ENCODE measurements around the gene UBFD1.
"Not testable (repeated sequence)": the region's sequence is repeated elsewhere in the genome, so short reads cannot be mapped to it uniquely, and the experiment has no call there.

The UBFD1 gene

GRCh38 chr16:23578101-23578830 lies 20.7 kb downstream of the UBFD1 start:
- H3K4me2 ChIP-seq (ENCODE audit: low read length): no peak overlapping the region
- H2BK5ac ChIP-seq (ENCODE audit: low read length): no peak overlapping the region
- H3K4me1 ChIP-seq (ENCODE audit: control insufficient read depth, low read depth, low read length): no peaks in the 10 kb centered on the region
- no peak overlapping the region for H2AK5ac ChIP-seq (ENCODE audit: low read length)
- no peak overlapping the region for H2BK120ac ChIP-seq (ENCODE audit: low read depth, low read length)
- H3K36me3 ChIP-seq (ENCODE audit: control insufficient read depth, insufficient read depth, low read length): peaks cover 5% of the 10 kb centered on the region
- no peak overlapping the region for H4K8ac ChIP-seq (ENCODE audit: low read depth, low read length)
- H3K56ac ChIP-seq (ENCODE audit: low read length): no peak overlapping the region
- H4K5ac ChIP-seq (ENCODE audit: low read length): no peak overlapping the region
- H3K23ac ChIP-seq (ENCODE audit: low read length): no peak overlapping the region
- DNase-seq: no peak
- no peaks in the 10 kb centered on the region for H3K79me1 ChIP-seq (ENCODE audit: low read length)
- no peak overlapping the region for H3K4ac ChIP-seq (ENCODE audit: low read depth, low read length)
- no peak overlapping the region for H3K27ac ChIP-seq (ENCODE audit: low read depth, low read length)
- no peaks in the 10 kb centered on the region for H3K27me3 ChIP-seq (ENCODE audit: insufficient read depth, low read length, poor library complexity)
- no peak overlapping the region for H3K18ac ChIP-seq (ENCODE audit: low read length)
- no CpG with 5 or more reads among the region's 5 CpGs for WGBS (ENCODE audit: extremely low coverage, insufficient coverage, low lambda C conversion rate)
- no peak overlapping the region for H3K9ac ChIP-seq (ENCODE audit: low read length)
- no peaks in the 10 kb centered on the region for H3K79me2 ChIP-seq (ENCODE audit: control insufficient read depth, insufficient read depth, low read length)
- no peak overlapping the region for H2BK15ac ChIP-seq (replicated peaks; ENCODE audit: low read depth)
- H3K4me3 ChIP-seq (ENCODE audit: low read length): no peak overlapping the region

GRCh38 chr16:23579371-23579770 lies 21.8 kb downstream of the UBFD1 start:
- H3K79me1 ChIP-seq (ENCODE audit: low read length): no peaks in the 10 kb centered on the region
- no peak overlapping the region for H2BK5ac ChIP-seq (ENCODE audit: low read length)
- no peak overlapping the region for H3K23ac ChIP-seq (ENCODE audit: low read length)
- no peak overlapping the region for H4K5ac ChIP-seq (ENCODE audit: low read length)
- DNase-seq: no peak
- no peak overlapping the region for H3K56ac ChIP-seq (ENCODE audit: low read length)
- H3K4me1 ChIP-seq (ENCODE audit: control insufficient read depth, low read depth, low read length): no peaks in the 10 kb centered on the region
- H3K36me3 ChIP-seq (ENCODE audit: control insufficient read depth, insufficient read depth, low read length): peaks cover 7% of the 10 kb centered on the region
- no peak overlapping the region for H3K18ac ChIP-seq (ENCODE audit: low read length)
- no peak overlapping the region for H2BK120ac ChIP-seq (ENCODE audit: low read depth, low read length)
- H3K27ac ChIP-seq (ENCODE audit: low read depth, low read length): no peak overlapping the region
- H3K9ac ChIP-seq (ENCODE audit: low read length): no peak overlapping the region
- H3K4ac ChIP-seq (ENCODE audit: low read depth, low read length): no peak overlapping the region
- no peak overlapping the region for H3K4me3 ChIP-seq (ENCODE audit: low read length)
- no peaks in the 10 kb centered on the region for H3K79me2 ChIP-seq (ENCODE audit: control insufficient read depth, insufficient read depth, low read length)
- H2AK5ac ChIP-seq (ENCODE audit: low read length): no peak overlapping the region
- H2BK15ac ChIP-seq (replicated peaks; ENCODE audit: low read depth): no peak overlapping the region
- WGBS (ENCODE audit: extremely low coverage, insufficient coverage, low lambda C conversion rate): no CpG with 5 or more reads among the region's 4 CpGs
- no peak overlapping the region for H3K4me2 ChIP-seq (ENCODE audit: low read length)
- no peaks in the 10 kb centered on the region for H3K27me3 ChIP-seq (ENCODE audit: insufficient read depth, low read length, poor library complexity)
- no peak overlapping the region for H4K8ac ChIP-seq (ENCODE audit: low read depth, low read length)

GRCh38 chr16:23580391-23580790 lies 22.9 kb downstream of the UBFD1 start:
- Histone ChIP-seq H3K9ac (ENCODE audit: low read length) (no peak overlapping the region), H3K27ac (ENCODE audit: low read depth, low read length) (no peak overlapping the region), H2AK5ac (ENCODE audit: low read length) (no peak overlapping the region), H3K4me2 (ENCODE audit: low read length) (no peak overlapping the region), H3K23ac (ENCODE audit: low read length) (no peak overlapping the region), H3K27me3 (ENCODE audit: insufficient read depth, low read length, poor library complexity) (no peaks in the 10 kb centered on the region), H3K4me3 (ENCODE audit: low read length) (no peak overlapping the region), H3K4me1 (ENCODE audit: control insufficient read depth, low read depth, low read length) (no peaks in the 10 kb centered on the region), H4K5ac (ENCODE audit: low read length) (no peak overlapping the region), H3K4ac (ENCODE audit: low read depth, low read length) (no peak overlapping the region), H3K79me1 (ENCODE audit: low read length) (no peaks in the 10 kb centered on the region), H4K8ac (ENCODE audit: low read depth, low read length) (no peak overlapping the region), H2BK15ac (replicated peaks; ENCODE audit: low read depth) (no peak overlapping the region), H3K79me2 (ENCODE audit: control insufficient read depth, insufficient read depth, low read length) (no peaks in the 10 kb centered on the region), H2BK120ac (ENCODE audit: low read depth, low read length) (no peak overlapping the region), H3K36me3 (ENCODE audit: control insufficient read depth, insufficient read depth, low read length) (peaks cover 10% of the 10 kb centered on the region), H2BK5ac (ENCODE audit: low read length) (no peak overlapping the region), H3K56ac (ENCODE audit: low read length) (no peak overlapping the region), H3K18ac (ENCODE audit: low read length) (no peak overlapping the region)
- no peak for DNase-seq

GRCh38 chr16:23581764-23582163 lies 24.2 kb downstream of the UBFD1 start:
- peaks cover 10% of the 10 kb centered on the region for H3K36me3 ChIP-seq (ENCODE audit: control insufficient read depth, insufficient read depth, low read length)

GRCh38 chr16:23583271-23583670 lies 25.7 kb downstream of the UBFD1 start:
- not testable (repeated sequence) for H3K79me2 ChIP-seq (ENCODE audit: control insufficient read depth, insufficient read depth, low read length); H3K4me3 ChIP-seq (ENCODE audit: low read length); H3K4me1 ChIP-seq (ENCODE audit: control insufficient read depth, low read depth, low read length); H2AK5ac ChIP-seq (ENCODE audit: low read length); H4K8ac ChIP-seq (ENCODE audit: low read depth, low read length); H3K56ac ChIP-seq (ENCODE audit: low read length); H2BK15ac ChIP-seq (replicated peaks; ENCODE audit: low read depth); H3K23ac ChIP-seq (ENCODE audit: low read length); H3K18ac ChIP-seq (ENCODE audit: low read length); H3K79me1 ChIP-seq (ENCODE audit: low read length); H3K4ac ChIP-seq (ENCODE audit: low read depth, low read length); H2BK5ac ChIP-seq (ENCODE audit: low read length); H3K27me3 ChIP-seq (ENCODE audit: insufficient read depth, low read length, poor library complexity); H2BK120ac ChIP-seq (ENCODE audit: low read depth, low read length); H4K5ac ChIP-seq (ENCODE audit: low read length); H3K4me2 ChIP-seq (ENCODE audit: low read length); DNase-seq; H3K9ac ChIP-seq (ENCODE audit: low read length); H3K27ac ChIP-seq (ENCODE audit: low read depth, low read length)
- no CpG with 5 or more reads among the region's 30 CpGs for WGBS (ENCODE audit: extremely low coverage, insufficient coverage, low lambda C conversion rate)
- peaks cover 10% of the 10 kb centered on the region for H3K36me3 ChIP-seq (ENCODE audit: control insufficient read depth, insufficient read depth, low read length)

More at GRCh38 chr16:23581764-23582163, 24.2 kb downstream of the UBFD1 start:
- no peak overlapping the region for H3K4ac ChIP-seq (ENCODE audit: low read depth, low read length)
- no peak for DNase-seq
- H2BK15ac ChIP-seq (replicated peaks; ENCODE audit: low read depth): no peak overlapping the region
- no peaks in the 10 kb centered on the region for H3K79me2 ChIP-seq (ENCODE audit: control insufficient read depth, insufficient read depth, low read length)
- H3K18ac ChIP-seq (ENCODE audit: low read length): no peak overlapping the region
- H2AK5ac ChIP-seq (ENCODE audit: low read length): no peak overlapping the region
- no peak overlapping the region for H4K5ac ChIP-seq (ENCODE audit: low read length)
- H2BK5ac ChIP-seq (ENCODE audit: low read length): no peak overlapping the region
- H3K9ac ChIP-seq (ENCODE audit: low read length): no peak overlapping the region
- no peaks in the 10 kb centered on the region for H3K79me1 ChIP-seq (ENCODE audit: low read length)
- H3K4me1 ChIP-seq (ENCODE audit: control insufficient read depth, low read depth, low read length): no peaks in the 10 kb centered on the region
- no peaks in the 10 kb centered on the region for H3K27me3 ChIP-seq (ENCODE audit: insufficient read depth, low read length, poor library complexity)
- no peak overlapping the region for H3K27ac ChIP-seq (ENCODE audit: low read depth, low read length)
- no peak overlapping the region for H3K4me3 ChIP-seq (ENCODE audit: low read length)
- no peak overlapping the region for H4K8ac ChIP-seq (ENCODE audit: low read depth, low read length)
- no peak overlapping the region for H3K23ac ChIP-seq (ENCODE audit: low read length)
- H2BK120ac ChIP-seq (ENCODE audit: low read depth, low read length): no peak overlapping the region
- H3K4me2 ChIP-seq (ENCODE audit: low read length): no peak overlapping the region
- H3K56ac ChIP-seq (ENCODE audit: low read length): no peak overlapping the region
